Measurements from ENCODE around the gene GYG2. TPM values are rescaled to one million over a fixed set of nuclear protein-coding genes. Genes with fewer than 3 reads are reported as not detected.

GYG2 gene
- total RNA-seq, 1 experiment from 2014 or later: 47.6 TPM

DNA sequence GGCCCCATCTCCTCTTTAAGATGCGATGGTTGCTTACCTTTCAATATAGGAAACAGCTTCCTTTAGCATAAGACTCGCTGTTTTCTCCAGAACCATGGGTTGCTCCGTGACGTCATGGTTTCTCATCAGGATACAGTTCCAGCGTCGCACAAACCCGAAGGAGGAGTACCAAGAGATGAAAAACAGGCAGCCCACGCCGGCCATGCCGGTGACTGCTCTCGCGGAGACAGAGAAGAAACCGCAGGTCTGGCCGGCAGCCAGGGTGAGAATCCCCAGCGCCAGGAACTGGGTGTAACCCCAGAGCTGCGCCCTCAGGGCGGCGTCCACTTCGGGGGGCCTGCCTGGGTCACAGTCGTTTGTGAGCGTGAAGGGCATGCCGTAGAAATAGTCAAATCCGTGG, 89.0 kb downstream of the GYG2 start (continued):
- TF ChIP-seq, protein P1, sequence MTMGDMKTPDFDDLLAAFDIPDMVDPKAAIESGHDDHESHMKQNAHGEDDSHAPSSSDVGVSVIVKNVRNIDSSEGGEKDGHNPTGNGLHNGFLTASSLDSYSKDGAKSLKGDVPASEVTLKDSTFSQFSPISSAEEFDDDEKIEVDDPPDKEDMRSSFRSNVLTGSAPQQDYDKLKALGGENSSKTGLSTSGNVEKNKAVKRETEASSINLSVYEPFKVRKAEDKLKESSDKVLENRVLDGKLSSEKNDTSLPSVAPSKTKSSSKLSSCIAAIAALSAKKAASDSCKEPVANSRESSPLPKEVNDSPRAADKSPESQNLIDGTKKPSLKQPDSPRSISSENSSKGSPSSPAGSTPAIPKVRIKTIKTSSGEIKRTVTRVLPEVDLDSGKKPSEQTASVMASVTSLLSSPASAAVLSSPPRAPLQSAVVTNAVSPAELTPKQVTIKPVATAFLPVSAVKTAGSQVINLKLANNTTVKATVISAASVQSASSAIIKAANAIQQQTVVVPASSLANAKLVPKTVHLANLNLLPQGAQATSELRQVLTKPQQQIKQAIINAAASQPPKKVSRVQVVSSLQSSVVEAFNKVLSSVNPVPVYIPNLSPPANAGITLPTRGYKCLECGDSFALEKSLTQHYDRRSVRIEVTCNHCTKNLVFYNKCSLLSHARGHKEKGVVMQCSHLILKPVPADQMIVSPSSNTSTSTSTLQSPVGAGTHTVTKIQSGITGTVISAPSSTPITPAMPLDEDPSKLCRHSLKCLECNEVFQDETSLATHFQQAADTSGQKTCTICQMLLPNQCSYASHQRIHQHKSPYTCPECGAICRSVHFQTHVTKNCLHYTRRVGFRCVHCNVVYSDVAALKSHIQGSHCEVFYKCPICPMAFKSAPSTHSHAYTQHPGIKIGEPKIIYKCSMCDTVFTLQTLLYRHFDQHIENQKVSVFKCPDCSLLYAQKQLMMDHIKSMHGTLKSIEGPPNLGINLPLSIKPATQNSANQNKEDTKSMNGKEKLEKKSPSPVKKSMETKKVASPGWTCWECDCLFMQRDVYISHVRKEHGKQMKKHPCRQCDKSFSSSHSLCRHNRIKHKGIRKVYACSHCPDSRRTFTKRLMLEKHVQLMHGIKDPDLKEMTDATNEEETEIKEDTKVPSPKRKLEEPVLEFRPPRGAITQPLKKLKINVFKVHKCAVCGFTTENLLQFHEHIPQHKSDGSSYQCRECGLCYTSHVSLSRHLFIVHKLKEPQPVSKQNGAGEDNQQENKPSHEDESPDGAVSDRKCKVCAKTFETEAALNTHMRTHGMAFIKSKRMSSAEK (CRISPR knock-in tag; IDR thresholded peaks at IDR 0.05; ENCODE audit: borderline replicate concordance): no peak
- no peak for TF ChIP-seq ZNF121 (CRISPR knock-in tag; IDR thresholded peaks at IDR 0.05)

DNA sequence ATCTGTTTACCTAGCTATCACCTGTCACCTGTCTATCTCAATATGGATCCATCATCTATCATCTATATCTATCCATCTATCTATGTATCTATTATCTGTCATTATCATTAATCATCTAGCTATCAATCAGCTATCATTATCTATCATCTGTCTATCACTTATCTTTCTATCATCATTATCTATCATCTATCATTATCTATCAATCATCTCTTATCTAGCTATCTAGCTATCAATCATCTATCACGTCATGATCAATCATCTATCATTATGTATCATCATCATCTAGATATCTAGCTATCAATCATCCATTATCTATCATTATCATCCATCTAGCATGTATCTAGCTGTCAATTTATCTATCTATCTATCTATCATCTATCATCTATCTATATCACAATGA, 92.5 kb downstream of the GYG2 start:
- no peak for ATAC-seq
- no peaks in the 10 kb centered on the region for H3K27me3 Mint-ChIP-seq (ENCODE audit: low read depth)
- POLR2A ChIA-PET: no interaction called here
- DNase-seq (ENCODE audit: low spot score): no peak
- peaks cover 7% of the 10 kb centered on the region for H3K36me3 Mint-ChIP-seq
- peaks cover 4% of the 10 kb centered on the region; the same call in 1 of the 2 replicates for H3K9me3 Mint-ChIP-seq
- H3K27ac Mint-ChIP-seq: no peak overlapping the region
- CTCF ChIA-PET: no interaction called here
- H3K4me3 Mint-ChIP-seq: no peak overlapping the region
- peaks cover 3% of the 10 kb centered on the region; the same call in 1 of the 2 replicates for H3K4me1 Mint-ChIP-seq
- TF ChIP-seq NFATC4 (CRISPR knock-in tag; IDR thresholded peaks at IDR 0.05): no peak
- TF ChIP-seq, protein P2, sequence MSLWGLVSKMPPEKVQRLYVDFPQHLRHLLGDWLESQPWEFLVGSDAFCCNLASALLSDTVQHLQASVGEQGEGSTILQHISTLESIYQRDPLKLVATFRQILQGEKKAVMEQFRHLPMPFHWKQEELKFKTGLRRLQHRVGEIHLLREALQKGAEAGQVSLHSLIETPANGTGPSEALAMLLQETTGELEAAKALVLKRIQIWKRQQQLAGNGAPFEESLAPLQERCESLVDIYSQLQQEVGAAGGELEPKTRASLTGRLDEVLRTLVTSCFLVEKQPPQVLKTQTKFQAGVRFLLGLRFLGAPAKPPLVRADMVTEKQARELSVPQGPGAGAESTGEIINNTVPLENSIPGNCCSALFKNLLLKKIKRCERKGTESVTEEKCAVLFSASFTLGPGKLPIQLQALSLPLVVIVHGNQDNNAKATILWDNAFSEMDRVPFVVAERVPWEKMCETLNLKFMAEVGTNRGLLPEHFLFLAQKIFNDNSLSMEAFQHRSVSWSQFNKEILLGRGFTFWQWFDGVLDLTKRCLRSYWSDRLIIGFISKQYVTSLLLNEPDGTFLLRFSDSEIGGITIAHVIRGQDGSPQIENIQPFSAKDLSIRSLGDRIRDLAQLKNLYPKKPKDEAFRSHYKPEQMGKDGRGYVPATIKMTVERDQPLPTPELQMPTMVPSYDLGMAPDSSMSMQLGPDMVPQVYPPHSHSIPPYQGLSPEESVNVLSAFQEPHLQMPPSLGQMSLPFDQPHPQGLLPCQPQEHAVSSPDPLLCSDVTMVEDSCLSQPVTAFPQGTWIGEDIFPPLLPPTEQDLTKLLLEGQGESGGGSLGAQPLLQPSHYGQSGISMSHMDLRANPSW (CRISPR knock-in tag; conservative IDR thresholded peaks at IDR 0.05; ENCODE audit: low read depth): no peak
- TF ChIP-seq ATF1 (CRISPR knock-in tag; IDR thresholded peaks at IDR 0.05): no peak
- no peak for TF ChIP-seq TP53 (CRISPR knock-in tag; IDR thresholded peaks at IDR 0.05)
- no peak for TF ChIP-seq OVOL2 (CRISPR knock-in tag; IDR thresholded peaks at IDR 0.05; ENCODE audit: borderline replicate concordance)
- TF ChIP-seq, protein P3, sequence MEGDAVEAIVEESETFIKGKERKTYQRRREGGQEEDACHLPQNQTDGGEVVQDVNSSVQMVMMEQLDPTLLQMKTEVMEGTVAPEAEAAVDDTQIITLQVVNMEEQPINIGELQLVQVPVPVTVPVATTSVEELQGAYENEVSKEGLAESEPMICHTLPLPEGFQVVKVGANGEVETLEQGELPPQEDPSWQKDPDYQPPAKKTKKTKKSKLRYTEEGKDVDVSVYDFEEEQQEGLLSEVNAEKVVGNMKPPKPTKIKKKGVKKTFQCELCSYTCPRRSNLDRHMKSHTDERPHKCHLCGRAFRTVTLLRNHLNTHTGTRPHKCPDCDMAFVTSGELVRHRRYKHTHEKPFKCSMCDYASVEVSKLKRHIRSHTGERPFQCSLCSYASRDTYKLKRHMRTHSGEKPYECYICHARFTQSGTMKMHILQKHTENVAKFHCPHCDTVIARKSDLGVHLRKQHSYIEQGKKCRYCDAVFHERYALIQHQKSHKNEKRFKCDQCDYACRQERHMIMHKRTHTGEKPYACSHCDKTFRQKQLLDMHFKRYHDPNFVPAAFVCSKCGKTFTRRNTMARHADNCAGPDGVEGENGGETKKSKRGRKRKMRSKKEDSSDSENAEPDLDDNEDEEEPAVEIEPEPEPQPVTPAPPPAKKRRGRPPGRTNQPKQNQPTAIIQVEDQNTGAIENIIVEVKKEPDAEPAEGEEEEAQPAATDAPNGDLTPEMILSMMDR (IDR thresholded peaks at IDR 0.05): no peak
- TF ChIP-seq ZNF232 (CRISPR knock-in tag; IDR thresholded peaks at IDR 0.05): no peak
- no peak for TF ChIP-seq MAX (CRISPR knock-in tag; IDR thresholded peaks at IDR 0.05)
- no peak for TF ChIP-seq GABPB1 (CRISPR knock-in tag; IDR thresholded peaks at IDR 0.05)
- TF ChIP-seq, protein P4, sequence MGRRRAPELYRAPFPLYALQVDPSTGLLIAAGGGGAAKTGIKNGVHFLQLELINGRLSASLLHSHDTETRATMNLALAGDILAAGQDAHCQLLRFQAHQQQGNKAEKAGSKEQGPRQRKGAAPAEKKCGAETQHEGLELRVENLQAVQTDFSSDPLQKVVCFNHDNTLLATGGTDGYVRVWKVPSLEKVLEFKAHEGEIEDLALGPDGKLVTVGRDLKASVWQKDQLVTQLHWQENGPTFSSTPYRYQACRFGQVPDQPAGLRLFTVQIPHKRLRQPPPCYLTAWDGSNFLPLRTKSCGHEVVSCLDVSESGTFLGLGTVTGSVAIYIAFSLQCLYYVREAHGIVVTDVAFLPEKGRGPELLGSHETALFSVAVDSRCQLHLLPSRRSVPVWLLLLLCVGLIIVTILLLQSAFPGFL (CRISPR knock-in tag; IDR thresholded peaks at IDR 0.05; ENCODE audit: borderline replicate concordance): no peak
- TF ChIP-seq CREB1 (CRISPR knock-in tag; IDR thresholded peaks at IDR 0.05): no peak
- no peak for TF ChIP-seq ZBTB21 (CRISPR knock-in tag; IDR thresholded peaks at IDR 0.05; ENCODE audit: borderline replicate concordance)
- TF ChIP-seq TEAD1 (CRISPR knock-in tag; IDR thresholded peaks at IDR 0.05): no peak
- TF ChIP-seq, protein P5, sequence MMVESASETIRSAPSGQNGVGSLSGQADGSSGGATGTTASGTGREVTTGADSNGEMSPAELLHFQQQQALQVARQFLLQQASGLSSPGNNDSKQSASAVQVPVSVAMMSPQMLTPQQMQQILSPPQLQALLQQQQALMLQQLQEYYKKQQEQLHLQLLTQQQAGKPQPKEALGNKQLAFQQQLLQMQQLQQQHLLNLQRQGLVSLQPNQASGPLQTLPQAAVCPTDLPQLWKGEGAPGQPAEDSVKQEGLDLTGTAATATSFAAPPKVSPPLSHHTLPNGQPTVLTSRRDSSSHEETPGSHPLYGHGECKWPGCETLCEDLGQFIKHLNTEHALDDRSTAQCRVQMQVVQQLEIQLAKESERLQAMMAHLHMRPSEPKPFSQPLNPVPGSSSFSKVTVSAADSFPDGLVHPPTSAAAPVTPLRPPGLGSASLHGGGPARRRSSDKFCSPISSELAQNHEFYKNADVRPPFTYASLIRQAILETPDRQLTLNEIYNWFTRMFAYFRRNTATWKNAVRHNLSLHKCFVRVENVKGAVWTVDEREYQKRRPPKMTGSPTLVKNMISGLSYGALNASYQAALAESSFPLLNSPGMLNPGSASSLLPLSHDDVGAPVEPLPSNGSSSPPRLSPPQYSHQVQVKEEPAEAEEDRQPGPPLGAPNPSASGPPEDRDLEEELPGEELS (CRISPR knock-in tag; IDR thresholded peaks at IDR 0.05): no peak
- no peak for TF ChIP-seq NFYB (CRISPR knock-in tag; conservative IDR thresholded peaks at IDR 0.05; ENCODE audit: low read depth)
- TF ChIP-seq, protein P6, sequence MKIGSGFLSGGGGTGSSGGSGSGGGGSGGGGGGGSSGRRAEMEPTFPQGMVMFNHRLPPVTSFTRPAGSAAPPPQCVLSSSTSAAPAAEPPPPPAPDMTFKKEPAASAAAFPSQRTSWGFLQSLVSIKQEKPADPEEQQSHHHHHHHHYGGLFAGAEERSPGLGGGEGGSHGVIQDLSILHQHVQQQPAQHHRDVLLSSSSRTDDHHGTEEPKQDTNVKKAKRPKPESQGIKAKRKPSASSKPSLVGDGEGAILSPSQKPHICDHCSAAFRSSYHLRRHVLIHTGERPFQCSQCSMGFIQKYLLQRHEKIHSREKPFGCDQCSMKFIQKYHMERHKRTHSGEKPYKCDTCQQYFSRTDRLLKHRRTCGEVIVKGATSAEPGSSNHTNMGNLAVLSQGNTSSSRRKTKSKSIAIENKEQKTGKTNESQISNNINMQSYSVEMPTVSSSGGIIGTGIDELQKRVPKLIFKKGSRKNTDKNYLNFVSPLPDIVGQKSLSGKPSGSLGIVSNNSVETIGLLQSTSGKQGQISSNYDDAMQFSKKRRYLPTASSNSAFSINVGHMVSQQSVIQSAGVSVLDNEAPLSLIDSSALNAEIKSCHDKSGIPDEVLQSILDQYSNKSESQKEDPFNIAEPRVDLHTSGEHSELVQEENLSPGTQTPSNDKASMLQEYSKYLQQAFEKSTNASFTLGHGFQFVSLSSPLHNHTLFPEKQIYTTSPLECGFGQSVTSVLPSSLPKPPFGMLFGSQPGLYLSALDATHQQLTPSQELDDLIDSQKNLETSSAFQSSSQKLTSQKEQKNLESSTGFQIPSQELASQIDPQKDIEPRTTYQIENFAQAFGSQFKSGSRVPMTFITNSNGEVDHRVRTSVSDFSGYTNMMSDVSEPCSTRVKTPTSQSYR (CRISPR knock-in tag; IDR thresholded peaks at IDR 0.05): no peak
- TF ChIP-seq HMGA2 (CRISPR knock-in tag; IDR thresholded peaks at IDR 0.05): no peak
- TF ChIP-seq MLX (CRISPR knock-in tag; IDR thresholded peaks at IDR 0.05): no peak
